Measurements from ENCODE around the gene ZNF556. TPM values are rescaled to one million over a fixed set of nuclear protein-coding genes. Genes with fewer than 3 reads are reported as not detected.

ZNF556 gene
- polyA plus RNA-seq, 1 donor (not counting 4 experiments of a cell fraction or from before 2014, with no cell fraction given), result 0.01 TPM

DNA sequence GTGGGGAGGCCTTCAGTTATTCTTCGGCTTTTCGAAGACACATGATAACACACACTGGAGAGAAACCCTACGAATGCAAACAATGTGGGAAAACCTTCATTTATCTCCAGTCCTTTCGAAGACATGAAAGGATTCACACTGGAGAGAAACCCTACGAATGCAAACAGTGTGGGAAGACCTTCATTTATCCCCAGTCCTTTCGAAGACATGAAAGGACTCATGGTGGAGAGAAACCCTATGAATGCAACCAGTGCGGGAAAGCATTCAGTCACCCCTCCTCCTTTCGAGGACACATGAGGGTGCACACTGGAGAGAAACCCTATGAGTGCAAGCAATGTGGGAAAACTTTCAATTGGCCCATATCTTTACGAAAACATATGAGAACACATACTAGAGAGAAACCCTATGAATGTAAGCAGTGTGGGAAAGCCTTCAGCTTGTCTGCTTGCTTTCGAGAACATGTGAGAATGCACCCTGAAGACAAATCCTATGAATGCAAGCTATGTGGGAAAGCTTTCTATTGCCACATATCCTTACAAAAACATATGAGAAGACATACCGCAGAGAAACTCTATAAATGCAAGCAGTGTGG lies 14.0 kb upstream of the ZNF556 start:
- no peaks in the 10 kb centered on the region for H3K27me3 ChIP-seq (ENCODE audit: control insufficient read depth, extremely low read depth, insufficient read depth, low read length)
- H4K20me1 ChIP-seq (ENCODE audit: control insufficient read depth, extremely low read depth, insufficient read depth, low read length), result no peaks in the 10 kb centered on the region
- no peak overlapping the region for H3K4me3 ChIP-seq (ENCODE audit: control insufficient read depth in 2 of 3, extremely low read depth in 1 of 3, insufficient read depth in 2 of 3, low read depth in 1 of 3, low read length in 3 of 3)
- H3K9ac ChIP-seq (ENCODE audit: control insufficient read depth, extremely low read depth, insufficient read depth, low read length), result no peak overlapping the region
- H3K4me2 ChIP-seq (ENCODE audit: control insufficient read depth, extremely low read depth, insufficient read depth, low read depth, low read length), result no peak overlapping the region
- H3K79me2 ChIP-seq (ENCODE audit: control insufficient read depth, insufficient read depth, low read length), result peaks cover 2% of the 10 kb centered on the region
- TF ChIP-seq, protein P1, sequence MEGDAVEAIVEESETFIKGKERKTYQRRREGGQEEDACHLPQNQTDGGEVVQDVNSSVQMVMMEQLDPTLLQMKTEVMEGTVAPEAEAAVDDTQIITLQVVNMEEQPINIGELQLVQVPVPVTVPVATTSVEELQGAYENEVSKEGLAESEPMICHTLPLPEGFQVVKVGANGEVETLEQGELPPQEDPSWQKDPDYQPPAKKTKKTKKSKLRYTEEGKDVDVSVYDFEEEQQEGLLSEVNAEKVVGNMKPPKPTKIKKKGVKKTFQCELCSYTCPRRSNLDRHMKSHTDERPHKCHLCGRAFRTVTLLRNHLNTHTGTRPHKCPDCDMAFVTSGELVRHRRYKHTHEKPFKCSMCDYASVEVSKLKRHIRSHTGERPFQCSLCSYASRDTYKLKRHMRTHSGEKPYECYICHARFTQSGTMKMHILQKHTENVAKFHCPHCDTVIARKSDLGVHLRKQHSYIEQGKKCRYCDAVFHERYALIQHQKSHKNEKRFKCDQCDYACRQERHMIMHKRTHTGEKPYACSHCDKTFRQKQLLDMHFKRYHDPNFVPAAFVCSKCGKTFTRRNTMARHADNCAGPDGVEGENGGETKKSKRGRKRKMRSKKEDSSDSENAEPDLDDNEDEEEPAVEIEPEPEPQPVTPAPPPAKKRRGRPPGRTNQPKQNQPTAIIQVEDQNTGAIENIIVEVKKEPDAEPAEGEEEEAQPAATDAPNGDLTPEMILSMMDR (optimal IDR thresholded peaks at IDR 0.05 in 1 of 3, IDR thresholded peaks at IDR 0.05 in 1 of 3, conservative IDR thresholded peaks at IDR 0.05 in 1 of 3; ENCODE audit: extremely low read depth in 1 of 3, insufficient read depth in 2 of 3, low read length in 3 of 3), result no peak
- no peak for TF ChIP-seq EZH2 (IDR thresholded peaks at IDR 0.05; ENCODE audit: low read length)
- no peaks in the 10 kb centered on the region for H3K9me1 ChIP-seq (ENCODE audit: control insufficient read depth, extremely low read depth, insufficient read depth, low read length)
- no peak overlapping the region for H2AFZ ChIP-seq (ENCODE audit: control insufficient read depth, low read length)
- peaks cover 24% of the 10 kb centered on the region for H3K9me3 ChIP-seq (ENCODE audit: control insufficient read depth, low read depth, low read length)
- no peak overlapping the region for H3K27ac ChIP-seq (ENCODE audit: control insufficient read depth, insufficient read depth, low read length)
- H3K4me1 ChIP-seq (ENCODE audit: control insufficient read depth, extremely low read depth, insufficient read depth, low read length), result no peaks in the 10 kb centered on the region
- peaks cover 16 to 26% of the 10 kb centered on the region in 2 experiments for H3K36me3 ChIP-seq (ENCODE audit: control insufficient read depth in 2 of 2, extremely low read depth in 1 of 2, insufficient read depth in 2 of 2, low read length in 2 of 2)
- dilution Hi-C loops (cut with MboI; ENCODE audit: extremely low pct_ligation_motif_present, low sequenced_read_pairs), result no loop called here
- FAIRE-seq (no peak), DNase-seq (ENCODE audit: low read depth, low spot score) (no peak)

DNA sequence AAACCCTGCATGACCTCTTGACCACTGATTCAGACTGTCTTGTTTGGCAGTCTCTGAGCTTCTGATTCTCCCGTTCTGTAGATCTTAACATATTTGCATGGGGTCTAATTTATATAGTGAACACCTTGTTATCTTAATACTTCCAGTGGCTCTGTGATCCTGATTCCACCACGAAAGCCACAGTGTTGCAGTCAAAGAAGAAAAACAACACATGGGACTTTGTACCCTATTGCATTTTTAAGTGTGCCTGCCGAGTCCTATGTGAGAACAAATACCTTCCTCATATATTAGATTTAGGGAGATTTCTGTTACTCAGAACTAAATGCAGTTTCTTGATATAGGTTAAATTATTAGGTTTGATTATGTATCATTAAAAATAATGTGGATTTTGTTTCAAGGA lies 12.3 kb upstream of the ZNF556 start:
- Histone ChIP-seq H3K4me1 (ENCODE audit: control insufficient read depth, extremely low read depth, insufficient read depth, low read length) (no peaks in the 10 kb centered on the region), H3K27ac (ENCODE audit: control insufficient read depth, insufficient read depth, low read length) (no peak overlapping the region), H3K4me2 (ENCODE audit: control insufficient read depth, extremely low read depth, insufficient read depth, low read depth, low read length) (no peak overlapping the region), H3K4me3 (ENCODE audit: control insufficient read depth in 2 of 3, extremely low read depth in 1 of 3, insufficient read depth in 2 of 3, low read depth in 1 of 3, low read length in 3 of 3) (no peak overlapping the region), H2AFZ (ENCODE audit: control insufficient read depth, low read length) (no peak overlapping the region), H3K27me3 (ENCODE audit: control insufficient read depth, extremely low read depth, insufficient read depth, low read length) (no peaks in the 10 kb centered on the region), H4K20me1 (ENCODE audit: control insufficient read depth, extremely low read depth, insufficient read depth, low read length) (no peaks in the 10 kb centered on the region), H3K9me3 (ENCODE audit: control insufficient read depth, low read depth, low read length) (peaks cover 27% of the 10 kb centered on the region), H3K9ac (ENCODE audit: control insufficient read depth, extremely low read depth, insufficient read depth, low read length) (no peak overlapping the region), H3K36me3 (ENCODE audit: control insufficient read depth in 2 of 2, extremely low read depth in 1 of 2, insufficient read depth in 2 of 2, low read length in 2 of 2) (peaks cover 16 to 26% of the 10 kb centered on the region in 2 experiments), H3K79me2 (ENCODE audit: control insufficient read depth, insufficient read depth, low read length) (no peaks in the 10 kb centered on the region), H3K9me1 (ENCODE audit: control insufficient read depth, extremely low read depth, insufficient read depth, low read length) (no peaks in the 10 kb centered on the region)
- TF ChIP-seq, protein P1 (optimal IDR thresholded peaks at IDR 0.05 in 1 of 3, IDR thresholded peaks at IDR 0.05 in 1 of 3, conservative IDR thresholded peaks at IDR 0.05 in 1 of 3; ENCODE audit: extremely low read depth in 1 of 3, insufficient read depth in 2 of 3, low read length in 3 of 3), result no peak
- TF ChIP-seq EZH2 (IDR thresholded peaks at IDR 0.05; ENCODE audit: low read length), result no peak
- DNase-seq (ENCODE audit: low read depth, low spot score) (no peak), FAIRE-seq (no peak)
- dilution Hi-C loops (cut with MboI; ENCODE audit: extremely low pct_ligation_motif_present, low sequenced_read_pairs), result no loop called here
